HepG2 (cell line): ENCODE measurements around the gene CHCHD3. TPM values are rescaled to one million over a fixed set of nuclear protein-coding genes. Genes with fewer than 3 reads are reported as not detected.

ENCODE experiments used
- ATAC-seq: fragments of 200-7000 bp; cut with Tn5 transposase; 3 replicates; pipeline ENCODE4 v1.9.1; 2020; ENCODE audit warnings: mild to moderate bottlenecking, moderate library complexity
- BruUV-seq: library from RNA; stranded (reverse); fragments of 400-500 nt; replicated peaks from 2 replicates; lab custom pipeline; 2021; lab: Mats Ljungman, UMichigan
- CTCF ChIA-PET: fragments of 300-600 bp; formaldehyde crosslinking; extraction: SDS; loops from one replicate; lab custom pipeline; 2021; ENCODE audit warnings: low total read pairs, inconsistent platforms, low intra/inter-chr PET ratio; lab: Yijun Ruan, JAX
- POLR2A ChIA-PET: fragments of 350-600 bp; sonication (Branson Sonifier 250); formaldehyde crosslinking; loops from one replicate; lab custom pipeline; 2020; ENCODE audit warnings: antibody characterized with exemption, inconsistent platforms; lab: Yijun Ruan, JAX
- DNase-seq: peaks from one replicate; pipeline ENCODE4 v3.0.0-alpha.2; 2015; ENCODE audit warnings: low spot score
- FAIRE-seq: peaks from 3 replicates; lab custom pipeline; 2011; peaks lifted over from hg19 to GRCh38; lab: Jason Lieb, UNC
- H2AFZ ChIP-seq: one replicate; pipeline ENCODE4 v1.6.1; 2011; ENCODE audit warnings: low read length, inconsistent platforms
- H3K27ac ChIP-seq: fragments of 300-600 bp; 3 replicates; pipeline ENCODE4 v1.8.0; 2011; ENCODE audit warnings: mixed run types, mild to moderate bottlenecking, mixed read lengths, low read length, inconsistent platforms; ENCODE audit not compliant: insufficient read depth; ENCODE audit errors: extremely low read length
- H3K27me3 ChIP-seq, 2 experiments: fragments of 200-600 bp in 1 of 2; 2 replicates in 1 of 2; 3 replicates in 1 of 2; pipeline versions ENCODE4 v1.6.0 to v1.8.0; 2011; ENCODE audit warnings: low read length in 2 of 2, mild to moderate bottlenecking in 2 of 2, moderate library complexity in 2 of 2, inconsistent platforms in 1 of 2; ENCODE audit not compliant: insufficient read depth in 2 of 2, control insufficient read depth in 1 of 2
- H3K36me3 ChIP-seq, 2 experiments: fragments of 200-600 bp in 1 of 2; replicated peaks in 1 of 2; 2 replicates in 1 of 2; 3 replicates in 1 of 2; pipeline versions ENCODE4 v1.5.1 to v1.8.0; 2011; ENCODE audit warnings: low read length in 2 of 2, inconsistent platforms in 1 of 2; ENCODE audit not compliant: insufficient read depth in 2 of 2, control insufficient read depth in 1 of 2
- H3K4me1 ChIP-seq: 2 replicates; pipeline ENCODE4 v1.5.1; 2012; ENCODE audit warnings: low read length, inconsistent platforms; ENCODE audit not compliant: insufficient read depth
- H3K4me2 ChIP-seq: 2 replicates; pipeline ENCODE4 v1.6.0; 2011; ENCODE audit warnings: low read depth, low read length, inconsistent platforms
- H3K4me3 ChIP-seq, 3 experiments: fragments of 200-600 bp in 1 of 3; sonication (generic), shearing (Covaris generic) in 1 of 3; replicated peaks in 1 of 3; 2 replicates each; pipeline ENCODE4 v1.5.1; 2011 to 2016; ENCODE audit warnings: low read length in 3 of 3, inconsistent platforms in 2 of 3, low read depth in 2 of 3, mild to moderate bottlenecking in 2 of 3, control low read depth in 1 of 3, mixed read lengths in 1 of 3; ENCODE audit not compliant: insufficient read depth in 1 of 3
- H3K79me2 ChIP-seq: one replicate; pipeline ENCODE4 v1.6.1; 2011; ENCODE audit warnings: low read length, inconsistent platforms; ENCODE audit not compliant: insufficient read depth
- H3K9ac ChIP-seq: 2 replicates; pipeline ENCODE4 v1.6.0; 2011; ENCODE audit warnings: mild to moderate bottlenecking, low read depth, low read length, inconsistent platforms; ENCODE audit not compliant: insufficient read depth
- H3K9me3 ChIP-seq: 2 replicates; pipeline ENCODE4 v1.5.1; 2012; ENCODE audit warnings: mild to moderate bottlenecking, low read length
- H4K20me1 ChIP-seq: 2 replicates; pipeline ENCODE4 v1.6.0; 2011; ENCODE audit warnings: inconsistent platforms, mild to moderate bottlenecking, low read length, moderate library complexity; ENCODE audit not compliant: insufficient read depth
- CCAR2 ChIP-seq: fragments of 200-400 bp; formaldehyde crosslinking; optimal IDR thresholded peaks from 2 replicates; pipeline ENCODE3; 2018; ENCODE audit warnings: low read depth, mild to moderate bottlenecking, low read length, moderate library complexity
- DNMT3B ChIP-seq: conservative IDR thresholded peaks from 2 replicates; pipeline ENCODE4 v1.6.1; 2016; ENCODE audit warnings: missing biosample characterization, control low read depth
- HOXA3 ChIP-seq: sonication (generic); formaldehyde crosslinking; IDR thresholded peaks from 2 replicates; pipeline ENCODE4 v1.5.0; 2020; ENCODE audit warnings: missing genetic modification reagents
- MAF1 ChIP-seq: sonication (generic); formaldehyde crosslinking; IDR thresholded peaks from 2 replicates; pipeline ENCODE4 v1.5.0; 2020; ENCODE audit warnings: missing genetic modification reagents, borderline replicate concordance
- SNRNP70 ChIP-seq: fragments of 200-400 bp; formaldehyde crosslinking; IDR thresholded peaks from 2 replicates; pipeline ENCODE4 v1.6.1; 2017; ENCODE audit warnings: mild to moderate bottlenecking, low read depth, low read length, moderate library complexity
- SRSF9 ChIP-seq: fragments of 200-400 bp; formaldehyde crosslinking; IDR thresholded peaks from 2 replicates; pipeline ENCODE4 v1.6.1; 2018; ENCODE audit warnings: borderline replicate concordance, mild to moderate bottlenecking, low read depth, low read length; ENCODE audit not compliant: insufficient read depth, poor library complexity, severe bottlenecking
- WIZ ChIP-seq: sonication (generic); formaldehyde crosslinking; IDR thresholded peaks from 2 replicates; pipeline ENCODE4 v1.5.1; 2020; ENCODE audit warnings: mild to moderate bottlenecking, missing genetic modification reagents
- WGBS: methylation state at CpG from one replicate; pipeline ENCODE4 v1.1.6; 2017; ENCODE audit warnings: low lambda C conversion rate; 5-methylcytosine and 5-hydroxymethylcytosine counted together
- in situ Hi-C: cut with HindIII; loops from 2 replicates; pipeline ENCODE4 v1.10.0; 2017; ENCODE audit warnings: low pct_unique_long_range_greater_than_20kb; ENCODE audit not compliant: extremely low pct_ligation_motif_present
- intact Hi-C: fragments of 100-400 bp; cut with micrococcal nuclease; formaldehyde crosslinking; loops from one replicate; pipeline ENCODE4 v1.10.0; 2022; ENCODE audit not compliant: unreplicated experiment
- polyA plus RNA-seq, 8 experiments: library from polyadenylated mRNA; depleted of rRNA in 3 of 8; stranded (reverse) in 7 of 8; unstranded in 1 of 8; fragments of >200 nt; fragmentation: Illumina TruSeq in 4 of 8; extraction: Trizol in 4 of 8; gene quantifications; 2 replicates each; pipeline versions ENCODE4 v1.2.1 to v1.2.3, GENCODE V29; 2011 to 2016; ENCODE audit warnings: low read depth in 4 of 8, missing spikeins in 1 of 8, mixed read lengths in 1 of 8; ENCODE audit not compliant: insufficient read depth in 1 of 8
- total RNA-seq, 5 experiments: library from RNA; depleted of rRNA; stranded (reverse); fragments of >200 nt; fragmentation: Illumina TruSeq; extraction: Trizol; gene quantifications; 2 replicates each; pipeline ENCODE4 v1.2.3, GENCODE V29; 2016; ENCODE audit warnings: low read depth in 1 of 5
- TF ChIP-seq, protein P1 (sequence below): sonication (generic); formaldehyde crosslinking; IDR thresholded peaks from 2 replicates; pipeline ENCODE4 v1.4.0; 2020; ENCODE audit warnings: mild to moderate bottlenecking, missing genetic modification reagents
- TF ChIP-seq, protein P2 (sequence below): sonication (generic); formaldehyde crosslinking; IDR thresholded peaks from one replicate; pipeline ENCODE4 v1.5.1; 2020; ENCODE audit warnings: mild to moderate bottlenecking, missing genetic modification reagents; ENCODE audit errors: not compliant biosample characterization

Gene CHCHD3
- total and polyA plus RNA-seq, 2 of the 13 experiments (the other 11 are each of a cell fraction or from before 2014, with no cell fraction given) = 32.7 to 86.8 TPM

GRCh38 chr7:133025056-133025455 lies 56.8 kb downstream of the CHCHD3 start:
- in situ Hi-C loops (no loop called here), intact Hi-C loops (no loop called here)
- no peaks in the 10 kb centered on the region for H3K4me1 ChIP-seq
- H3K27me3 ChIP-seq = no peaks in the 10 kb centered on the region
- no peak overlapping the region for H3K27ac ChIP-seq
- H3K9me3 ChIP-seq = no peaks in the 10 kb centered on the region
- FAIRE-seq (no peak), ATAC-seq (no peak), DNase-seq (no peak)
- POLR2A ChIA-PET = no interaction called here
- H2AFZ ChIP-seq = no peak overlapping the region
- CTCF ChIA-PET = no interaction called here
- TF ChIP-seq WIZ (CRISPR knock-in tag) (no peak), CCAR2 (no peak), DNMT3B (CRISPR knock-in tag) (no peak)
- TF ChIP-seq, protein P1, sequence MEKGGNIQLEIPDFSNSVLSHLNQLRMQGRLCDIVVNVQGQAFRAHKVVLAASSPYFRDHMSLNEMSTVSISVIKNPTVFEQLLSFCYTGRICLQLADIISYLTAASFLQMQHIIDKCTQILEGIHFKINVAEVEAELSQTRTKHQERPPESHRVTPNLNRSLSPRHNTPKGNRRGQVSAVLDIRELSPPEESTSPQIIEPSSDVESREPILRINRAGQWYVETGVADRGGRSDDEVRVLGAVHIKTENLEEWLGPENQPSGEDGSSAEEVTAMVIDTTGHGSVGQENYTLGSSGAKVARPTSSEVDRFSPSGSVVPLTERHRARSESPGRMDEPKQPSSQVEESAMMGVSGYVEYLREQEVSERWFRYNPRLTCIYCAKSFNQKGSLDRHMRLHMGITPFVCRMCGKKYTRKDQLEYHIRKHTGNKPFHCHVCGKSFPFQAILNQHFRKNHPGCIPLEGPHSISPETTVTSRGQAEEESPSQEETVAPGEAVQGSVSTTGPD (CRISPR knock-in tag) = no peak
- H3K4me2 ChIP-seq = no peak overlapping the region
- peaks cover 0 to 8% of the 10 kb centered on the region in 2 experiments; a peak in 2 of 5 replicates for H3K36me3 ChIP-seq
- no peak overlapping the region for H3K4me3 ChIP-seq
- WGBS = 95% methylated on average over 2 of the region's 2 CpGs
- H3K9ac ChIP-seq = no peak overlapping the region
- no peaks in the 10 kb centered on the region for H3K79me2 ChIP-seq
- BruUV-seq = no TSS peak
- no peaks in the 10 kb centered on the region for H4K20me1 ChIP-seq

DNA sequence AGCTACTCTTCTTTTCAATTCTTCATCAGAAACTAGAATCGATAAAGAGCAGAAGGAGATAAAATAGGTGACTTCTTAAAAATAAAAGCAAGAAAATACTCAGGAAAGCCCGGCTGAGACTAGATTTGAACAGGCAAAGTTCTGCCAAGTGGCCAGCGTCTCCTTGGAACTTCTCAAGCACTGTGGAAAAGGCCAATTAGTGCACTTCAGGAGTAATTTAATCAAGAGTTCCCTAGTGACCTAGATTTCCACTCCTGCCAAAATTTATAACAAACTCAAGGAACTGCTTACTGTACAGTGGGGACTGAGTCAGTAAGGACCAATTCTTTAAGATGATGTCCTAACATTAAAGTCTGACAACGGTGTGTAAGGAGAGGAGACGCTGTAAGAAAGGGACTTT lies 57.3 kb downstream of the CHCHD3 start:
- DNase-seq = no peak
- Histone ChIP-seq H3K4me3 (no peak overlapping the region), H3K4me2 (no peak overlapping the region), H3K79me2 (no peaks in the 10 kb centered on the region), H2AFZ (no peak overlapping the region), H3K36me3 (peaks cover 0 to 8% of the 10 kb centered on the region in 2 experiments; a peak in 2 of 5 replicates), H3K4me1 (no peaks in the 10 kb centered on the region), H4K20me1 (no peaks in the 10 kb centered on the region), H3K9ac (no peak overlapping the region), H3K9me3 (no peaks in the 10 kb centered on the region), H3K27ac (no peak overlapping the region), H3K27me3 (no peaks in the 10 kb centered on the region)
- WGBS = 97% methylated on average over 5 of the region's 5 CpGs
- POLR2A ChIA-PET = no interaction called here
- no TSS peak for BruUV-seq
- no peak for FAIRE-seq
- ATAC-seq = no peak
- intact Hi-C loops (no loop called here), in situ Hi-C loops (no loop called here)
- CTCF ChIA-PET = no interaction called here
- no peak for TF ChIP-seq SNRNP70
- TF ChIP-seq, protein P2, sequence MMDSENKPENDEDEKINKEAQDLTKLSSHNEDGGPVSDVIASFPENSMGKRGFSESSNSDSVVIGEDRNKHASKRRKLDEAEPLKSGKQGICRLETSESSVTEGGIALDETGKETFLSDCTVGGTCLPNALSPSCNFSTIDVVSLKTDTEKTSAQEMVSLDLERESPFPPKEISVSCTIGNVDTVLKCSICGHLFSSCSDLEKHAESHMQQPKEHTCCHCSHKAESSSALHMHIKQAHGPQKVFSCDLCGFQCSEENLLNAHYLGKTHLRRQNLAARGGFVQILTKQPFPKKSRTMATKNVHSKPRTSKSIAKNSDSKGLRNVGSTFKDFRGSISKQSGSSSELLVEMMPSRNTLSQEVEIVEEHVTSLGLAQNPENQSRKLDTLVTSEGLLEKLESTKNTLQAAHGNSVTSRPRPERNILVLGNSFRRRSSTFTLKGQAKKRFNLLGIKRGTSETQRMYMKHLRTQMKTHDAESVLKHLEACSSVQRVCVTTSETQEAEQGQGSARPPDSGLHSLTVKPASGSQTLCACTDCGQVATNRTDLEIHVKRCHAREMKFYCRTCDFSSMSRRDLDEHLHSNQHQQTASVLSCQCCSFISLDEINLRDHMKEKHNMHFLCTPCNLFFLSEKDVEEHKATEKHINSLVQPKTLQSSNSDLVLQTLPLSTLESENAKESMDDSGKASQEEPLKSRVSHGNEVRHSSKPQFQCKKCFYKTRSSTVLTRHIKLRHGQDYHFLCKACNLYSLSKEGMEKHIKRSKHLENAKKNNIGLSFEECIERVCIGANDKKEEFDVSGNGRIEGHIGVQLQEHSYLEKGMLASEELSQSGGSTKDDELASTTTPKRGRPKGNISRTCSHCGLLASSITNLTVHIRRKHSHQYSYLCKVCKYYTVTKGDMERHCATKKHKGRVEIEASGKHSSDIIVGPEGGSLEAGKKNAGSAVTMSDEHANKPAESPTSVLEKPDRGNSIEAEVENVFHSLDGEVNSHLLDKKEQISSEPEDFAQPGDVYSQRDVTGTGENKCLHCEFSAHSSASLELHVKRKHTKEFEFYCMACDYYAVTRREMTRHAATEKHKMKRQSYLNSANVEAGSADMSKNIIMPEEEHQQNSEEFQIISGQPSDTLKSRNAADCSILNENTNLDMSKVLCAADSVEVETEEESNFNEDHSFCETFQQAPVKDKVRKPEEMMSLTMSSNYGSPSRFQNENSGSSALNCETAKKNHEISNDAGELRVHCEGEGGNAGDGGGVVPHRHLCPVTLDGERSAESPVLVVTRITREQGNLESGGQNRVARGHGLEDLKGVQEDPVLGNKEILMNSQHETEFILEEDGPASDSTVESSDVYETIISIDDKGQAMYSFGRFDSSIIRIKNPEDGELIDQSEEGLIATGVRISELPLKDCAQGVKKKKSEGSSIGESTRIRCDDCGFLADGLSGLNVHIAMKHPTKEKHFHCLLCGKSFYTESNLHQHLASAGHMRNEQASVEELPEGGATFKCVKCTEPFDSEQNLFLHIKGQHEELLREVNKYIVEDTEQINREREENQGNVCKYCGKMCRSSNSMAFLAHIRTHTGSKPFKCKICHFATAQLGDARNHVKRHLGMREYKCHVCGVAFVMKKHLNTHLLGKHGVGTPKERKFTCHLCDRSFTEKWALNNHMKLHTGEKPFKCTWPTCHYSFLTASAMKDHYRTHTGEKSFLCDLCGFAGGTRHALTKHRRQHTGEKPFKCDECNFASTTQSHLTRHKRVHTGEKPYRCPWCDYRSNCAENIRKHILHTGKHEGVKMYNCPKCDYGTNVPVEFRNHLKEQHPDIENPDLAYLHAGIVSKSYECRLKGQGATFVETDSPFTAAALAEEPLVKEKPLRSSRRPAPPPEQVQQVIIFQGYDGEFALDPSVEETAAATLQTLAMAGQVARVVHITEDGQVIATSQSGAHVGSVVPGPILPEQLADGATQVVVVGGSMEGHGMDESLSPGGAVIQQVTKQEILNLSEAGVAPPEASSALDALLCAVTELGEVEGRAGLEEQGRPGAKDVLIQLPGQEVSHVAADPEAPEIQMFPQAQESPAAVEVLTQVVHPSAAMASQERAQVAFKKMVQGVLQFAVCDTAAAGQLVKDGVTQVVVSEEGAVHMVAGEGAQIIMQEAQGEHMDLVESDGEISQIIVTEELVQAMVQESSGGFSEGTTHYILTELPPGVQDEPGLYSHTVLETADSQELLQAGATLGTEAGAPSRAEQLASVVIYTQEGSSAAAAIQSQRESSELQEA = no peak
- no peak for TF ChIP-seq HOXA3 (CRISPR knock-in tag)
- no peak for TF ChIP-seq MAF1 (CRISPR knock-in tag)
- TF ChIP-seq SRSF9 = no peak
